Suprapubic skin (tissue), 4 donors: ENCODE data around the gene SMIM11. TPM values are rescaled to one million over a fixed set of nuclear protein-coding genes. Genes with fewer than 3 reads are reported as not detected.
"Not testable (repeated sequence)": the region's sequence is repeated elsewhere in the genome, so short reads cannot be mapped to it uniquely, and the experiment has no call there.

Source experiments
- DNase-seq, 2 donors: peaks; one replicate each; pipeline ENCODE4 v3.0.0-alpha.2; 2019; ENCODE audit warnings: low spot score in 2 of 2
- H3K27ac ChIP-seq: fragments of 200-600 bp; sonication (generic); one replicate; pipeline ENCODE4 v1.5.1; 2019
- H3K27me3 ChIP-seq: fragments of 200-600 bp; sonication (generic); one replicate; pipeline ENCODE4 v1.5.1; 2019
- H3K36me3 ChIP-seq: fragments of 200-600 bp; sonication (generic); one replicate; pipeline ENCODE4 v1.5.1; 2019
- H3K4me1 ChIP-seq: fragments of 200-600 bp; sonication (generic); one replicate; pipeline ENCODE4 v1.5.1; 2019
- H3K4me3 ChIP-seq: fragments of 200-600 bp; sonication (generic); one replicate; pipeline ENCODE4 v1.5.1; 2019; ENCODE audit warnings: mild to moderate bottlenecking
- H3K9me3 ChIP-seq: fragments of 200-600 bp; sonication (generic); one replicate; pipeline ENCODE4 v1.5.1; 2019
- WGBS: methylation state at CpG from one replicate; pipeline ENCODE4 v1.1.5; 2018; 5-methylcytosine and 5-hydroxymethylcytosine counted together
- total RNA-seq, 4 donors: library from RNA; depleted of rRNA; stranded (reverse); fragments of >200 nt; gene quantifications; one replicate each; pipeline ENCODE4 v1.1.0, GENCODE V29; 2016

Gene SMIM11
- total RNA-seq, 4 donors from 2014 or later = 2.5 to 24.3 (median 5.1) TPM

GRCh38 chr21:34417448-34418077 is 42.3 kb downstream of the SMIM11 start:
- H3K4me3 ChIP-seq, H3K27me3 ChIP-seq, H3K36me3 ChIP-seq, H3K27ac ChIP-seq, H3K4me1 ChIP-seq, DNase-seq, H3K9me3 ChIP-seq: not testable (repeated sequence)
- no CpG with 5 or more reads among the region's 5 CpGs for WGBS

- H3K4me3 ChIP-seq, H3K9me3 ChIP-seq, H3K27ac ChIP-seq, H3K4me1 ChIP-seq, H3K36me3 ChIP-seq, DNase-seq, H3K27me3 ChIP-seq: not testable (repeated sequence)
- WGBS = no CpG with 5 or more reads among the region's 4 CpGs
Measured at GRCh38 chr21:34423805-34424204, 48.5 kb downstream of the SMIM11 start, which contains the start of gene SMIM34. TSS of gene SMIM34 (minus strand) at chr21:34423951. CDS start at chr21:34423839, 112 bp downstream.

- H3K4me3 ChIP-seq, H3K9me3 ChIP-seq, H3K27me3 ChIP-seq, DNase-seq, H3K4me1 ChIP-seq, H3K36me3 ChIP-seq, H3K27ac ChIP-seq: not testable (repeated sequence)
- no CpG with 5 or more reads among the region's 8 CpGs for WGBS
Measured at GRCh38 chr21:34427339-34427738, 52.0 kb downstream of the SMIM11 start.

- DNase-seq, H3K27me3 ChIP-seq, H3K4me3 ChIP-seq, H3K4me1 ChIP-seq, H3K27ac ChIP-seq, H3K9me3 ChIP-seq, H3K36me3 ChIP-seq: not testable (repeated sequence)
- no CpG with 5 or more reads among the region's 6 CpGs for WGBS
Measured at GRCh38 chr21:34428441-34428840, 53.1 kb downstream of the SMIM11 start.

- not testable (repeated sequence) for H3K27ac ChIP-seq, H3K9me3 ChIP-seq, H3K36me3 ChIP-seq, DNase-seq, H3K27me3 ChIP-seq, H3K4me3 ChIP-seq, H3K4me1 ChIP-seq
- WGBS = no CpG with 5 or more reads among the region's 5 CpGs
Measured at GRCh38 chr21:34429710-34430109, 54.4 kb downstream of the SMIM11 start.

Other genes with a start within 250 kb of the SMIM11 start
- not detected for gene KCNE2, start 11.5 kb upstream of the SMIM11 start, total RNA-seq
- 1 to 10 TPM in 1 of 4 donors, not detected in 3; 1.2 TPM for gene SMIM34, start 48.4 kb downstream of the SMIM11 start, total RNA-seq
- gene KCNE1, start 136.7 kb downstream of the SMIM11 start, total RNA-seq = 1 to 10 TPM in 1 of 4 donors, under 1 TPM in 3; 0.34 to 1.7 (median 0.58) TPM
- 10 to 100 TPM in 3 of 4 donors, 1 to 10 TPM in 1; 8.7 to 27.5 (median 22.8) TPM for gene RCAN1, start 239.6 kb downstream of the SMIM11 start, total RNA-seq